ENCODE data around the gene SERPINE3.

The SERPINE3 gene

DNA sequence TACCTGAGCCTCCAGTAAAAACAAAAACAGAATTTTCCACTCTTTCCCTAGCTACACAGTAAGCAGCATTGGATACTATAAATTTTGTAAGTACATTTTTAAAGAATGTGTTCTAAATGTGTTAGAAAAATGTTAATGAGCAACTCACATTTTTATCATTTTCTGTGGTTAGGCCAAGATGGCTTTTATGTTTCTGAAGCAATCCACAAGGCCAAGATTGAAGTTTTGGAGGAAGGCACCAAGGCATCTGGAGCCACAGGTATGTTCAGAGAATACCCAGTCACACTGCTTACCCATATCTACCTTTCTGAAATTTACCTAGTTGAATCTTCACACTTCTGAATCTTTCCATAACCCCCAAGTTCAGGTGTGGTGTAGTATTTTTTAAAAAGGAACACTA lies 21.6 kb downstream of the SERPINE3 start:
- TF ChIP-seq POLR2A (IDR thresholded peaks at IDR 0.05; ENCODE audit: low read length) (no peak), GATA1 (IDR thresholded peaks at IDR 0.05; ENCODE audit: low read depth, low read length) (no peak)
- no peak for DNase-seq

DNA sequence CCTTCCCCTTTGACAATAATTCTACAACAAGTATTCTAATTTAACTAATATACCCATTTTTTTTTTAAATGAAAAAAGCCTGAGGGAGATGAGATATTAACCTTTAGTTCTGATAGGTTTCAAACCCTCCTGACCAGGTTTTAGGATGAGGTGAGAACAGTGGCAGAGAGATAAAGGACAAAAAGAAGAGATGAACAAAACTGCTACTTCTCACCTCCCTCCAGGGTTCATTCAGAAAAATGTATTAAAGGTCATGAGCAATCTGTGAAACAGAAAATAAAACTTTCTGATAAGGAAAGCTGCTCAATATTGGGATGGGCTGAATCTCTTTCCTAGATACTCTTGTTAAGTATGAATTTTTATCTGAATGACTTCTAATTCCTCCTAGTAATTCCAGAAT lies 24.1 kb downstream of the SERPINE3 start:
- no peak for DNase-seq
- no peak for TF ChIP-seq POLR2A (IDR thresholded peaks at IDR 0.05; ENCODE audit: low read length)
- no peak for TF ChIP-seq GATA1 (IDR thresholded peaks at IDR 0.05; ENCODE audit: low read depth, low read length)

DNA sequence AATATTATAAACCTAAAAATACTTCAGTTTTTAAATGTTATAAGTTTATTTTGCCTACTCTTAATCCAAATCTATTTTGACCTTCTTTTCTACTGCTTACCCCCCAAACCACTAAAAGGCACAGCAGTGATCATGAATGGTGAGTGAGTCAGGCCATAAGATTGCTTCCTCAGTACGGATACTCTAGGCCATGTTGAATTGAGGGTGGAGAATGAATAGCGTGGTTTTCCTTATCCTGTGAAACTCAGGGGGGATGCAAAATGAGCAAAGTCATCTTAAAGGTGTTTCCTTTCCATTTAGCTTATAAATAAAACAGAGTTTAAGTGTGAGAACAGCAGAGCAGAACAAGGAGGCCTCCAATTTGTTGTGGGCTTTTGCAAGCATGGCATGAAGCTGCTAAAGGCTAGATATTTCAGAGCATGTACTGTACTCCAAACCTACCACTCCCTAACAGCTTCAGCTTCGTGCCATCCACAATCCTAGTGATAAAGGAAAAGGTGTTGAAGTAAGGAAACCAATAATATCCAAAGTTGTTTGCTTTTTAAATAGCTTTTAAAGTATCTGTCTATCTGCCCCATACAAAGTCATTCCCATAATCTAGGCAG lies 25.0 kb downstream of the SERPINE3 start:
- no peak for TF ChIP-seq POLR2A (IDR thresholded peaks at IDR 0.05; ENCODE audit: low read length)
- TF ChIP-seq GATA1 (IDR thresholded peaks at IDR 0.05; ENCODE audit: low read depth, low read length) = no peak
- DNase-seq = no peak

DNA sequence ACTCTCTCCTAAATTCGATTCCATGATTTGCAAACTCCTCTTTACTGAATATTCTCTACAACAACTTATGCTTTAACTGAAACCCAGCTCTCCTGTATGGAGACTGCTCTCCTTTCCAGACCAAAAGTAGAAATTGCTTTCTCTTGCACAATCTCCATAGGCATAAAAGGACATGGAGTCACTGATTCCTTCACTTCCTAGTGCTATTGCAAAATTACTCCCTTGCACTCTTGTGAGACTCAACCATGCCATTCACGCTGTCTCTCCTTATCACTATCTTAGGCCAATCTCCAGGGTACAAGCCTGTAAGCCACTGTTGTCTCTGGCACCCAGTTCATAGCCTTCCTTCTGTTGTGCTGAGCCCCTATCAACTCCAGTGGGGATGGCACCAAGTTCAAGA lies 30.6 kb downstream of the SERPINE3 start:
- DNase-seq = no peak
- TF ChIP-seq POLR2A (IDR thresholded peaks at IDR 0.05; ENCODE audit: low read length) (no peak), GATA1 (IDR thresholded peaks at IDR 0.05; ENCODE audit: low read depth, low read length) (no peak)

DNA sequence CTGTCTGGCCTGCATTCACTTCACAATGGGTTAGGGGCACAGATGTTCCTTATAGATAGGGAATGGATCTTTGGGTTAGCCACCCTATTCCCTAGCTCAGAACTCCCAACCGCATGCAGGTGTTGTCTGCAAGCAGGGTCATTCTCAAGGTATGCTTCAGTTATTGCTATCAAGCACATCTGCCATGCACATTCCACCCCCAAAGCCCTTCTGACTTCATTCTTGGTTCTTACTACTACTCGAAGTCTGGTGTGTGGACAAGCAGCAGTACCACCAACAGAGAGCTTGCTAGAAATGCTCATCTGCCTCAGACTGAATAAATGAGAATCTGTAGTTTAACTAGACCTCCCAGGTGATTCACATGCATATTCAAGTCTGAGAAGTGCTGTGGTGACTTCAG lies 31.3 kb downstream of the SERPINE3 start:
- no peak for DNase-seq
- TF ChIP-seq GATA1 (IDR thresholded peaks at IDR 0.05; ENCODE audit: low read depth, low read length) = no peak
- TF ChIP-seq POLR2A (IDR thresholded peaks at IDR 0.05; ENCODE audit: low read length) = no peak

DNA sequence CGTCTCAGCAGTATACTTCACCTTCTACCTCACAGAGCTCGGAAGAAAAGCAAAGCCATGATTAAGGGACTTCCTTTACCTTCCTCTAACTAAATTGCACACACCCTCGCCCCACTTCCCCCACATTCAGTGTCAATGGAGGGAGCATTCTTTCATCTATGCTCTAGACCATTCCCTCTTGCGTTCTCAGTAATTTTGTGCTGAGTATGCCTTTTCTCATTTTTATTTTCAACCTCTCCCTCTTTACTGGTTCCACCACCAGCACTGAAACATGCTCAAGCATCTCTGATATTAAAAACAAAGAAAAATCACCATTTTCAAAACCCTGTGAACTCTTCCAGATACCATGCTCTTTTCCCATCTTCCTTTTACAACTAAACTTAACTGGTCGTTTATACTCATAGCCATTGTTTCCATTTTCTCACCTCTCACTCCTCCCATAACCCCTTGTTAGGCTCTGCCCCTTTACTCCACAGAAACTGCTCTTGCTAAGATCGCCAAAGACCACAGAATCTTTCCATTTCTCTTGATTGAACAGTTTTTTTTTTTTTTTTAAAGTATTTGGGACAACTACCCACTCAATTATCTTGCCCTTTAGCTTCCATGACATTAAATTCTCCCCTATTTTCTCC lies 32.4 kb downstream of the SERPINE3 start:
- TF ChIP-seq GATA1 (IDR thresholded peaks at IDR 0.05; ENCODE audit: low read depth, low read length) (no peak), POLR2A (IDR thresholded peaks at IDR 0.05; ENCODE audit: low read length) (no peak)
- DNase-seq = no peak

DNA sequence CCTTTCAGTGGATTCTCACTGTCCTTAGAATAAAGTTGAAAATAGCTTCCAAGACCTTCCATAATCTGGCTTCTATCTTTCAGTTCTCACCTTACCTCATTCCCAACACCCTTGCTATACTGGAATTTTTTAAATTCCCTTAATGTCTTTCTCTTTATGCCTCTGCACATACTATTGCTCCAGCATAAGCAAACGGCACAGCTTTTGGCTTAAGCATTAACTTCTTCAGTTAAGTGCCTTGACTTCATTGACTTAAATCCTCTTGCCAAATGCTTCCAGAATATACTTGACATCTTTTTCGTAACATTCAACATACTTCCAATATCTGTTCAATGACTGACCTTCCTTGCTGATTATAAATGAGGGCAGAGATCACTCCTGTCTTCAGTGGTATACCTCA lies 34.0 kb downstream of the SERPINE3 start:
- DNase-seq = no peak

DNA sequence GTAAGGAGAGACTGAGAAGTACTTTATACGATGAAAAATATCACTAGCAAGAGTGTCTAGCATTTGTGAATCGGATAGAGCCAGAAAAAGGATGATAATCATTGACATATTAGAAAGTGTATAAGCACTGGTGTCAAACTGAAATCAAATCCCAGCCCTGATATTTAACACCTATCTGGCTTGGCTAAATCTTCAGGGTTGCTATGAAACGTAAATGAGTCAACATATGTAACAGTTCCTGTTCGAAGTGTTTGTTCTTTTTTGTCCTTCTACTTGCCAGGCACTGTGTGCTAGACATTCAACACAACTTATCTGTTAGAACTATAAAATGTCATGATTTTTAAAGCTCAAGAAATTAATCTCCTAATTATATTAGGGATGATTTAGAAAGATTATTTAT lies 40.8 kb downstream of the SERPINE3 start:
- TF ChIP-seq GATA1 (IDR thresholded peaks at IDR 0.05; ENCODE audit: low read depth, low read length) = no peak
- TF ChIP-seq POLR2A (IDR thresholded peaks at IDR 0.05; ENCODE audit: low read length) = no peak
- DNase-seq = no peak

More for the DNA sequence above, 34.0 kb downstream of the SERPINE3 start:
- TF ChIP-seq POLR2A (IDR thresholded peaks at IDR 0.05; ENCODE audit: low read length) (no peak), GATA1 (IDR thresholded peaks at IDR 0.05; ENCODE audit: low read depth, low read length) (no peak)

DNA sequence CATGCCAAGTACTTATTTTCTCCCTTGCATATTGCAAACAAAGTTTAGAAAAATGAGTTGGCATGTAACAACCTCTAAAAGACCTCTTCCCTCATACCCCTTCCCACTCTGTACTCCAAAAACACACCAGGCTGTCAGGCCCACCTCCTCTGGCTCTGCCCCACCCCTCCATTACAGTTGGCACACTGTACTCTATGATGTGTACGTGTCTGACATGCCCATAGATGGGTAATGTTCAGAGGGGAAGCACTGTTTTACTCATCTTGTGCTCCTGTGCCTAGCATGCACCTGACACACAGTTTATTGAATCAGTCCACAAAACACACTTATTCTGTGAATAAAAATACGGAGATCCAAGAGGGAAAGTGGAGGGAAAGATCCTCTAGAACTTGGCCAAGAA lies 45.6 kb downstream of the SERPINE3 start:
- no peak for DNase-seq
- TF ChIP-seq POLR2A (IDR thresholded peaks at IDR 0.05; ENCODE audit: low read length) (no peak), GATA1 (IDR thresholded peaks at IDR 0.05; ENCODE audit: low read depth, low read length) (no peak)

DNA sequence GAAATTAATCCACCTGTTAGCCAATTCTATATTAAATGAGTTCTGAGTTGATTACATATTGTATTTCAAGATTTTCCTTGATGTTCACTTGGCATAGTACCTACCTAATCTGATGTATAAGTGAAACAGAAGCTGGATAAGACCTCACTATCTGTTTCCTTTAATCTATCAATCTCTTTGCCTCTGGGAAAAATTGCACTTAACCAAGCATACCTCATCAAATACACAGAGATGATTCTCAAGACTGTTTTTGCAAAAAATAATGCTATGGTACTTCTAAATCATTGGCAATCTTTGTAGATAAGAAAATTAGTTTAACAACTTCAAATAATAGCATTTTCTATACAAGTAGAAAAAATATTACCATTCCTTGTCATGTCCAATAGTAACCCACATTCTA lies 55.2 kb downstream of the SERPINE3 start:
- DNase-seq = no peak
- no peak for TF ChIP-seq POLR2A (IDR thresholded peaks at IDR 0.05; ENCODE audit: low read length)
- TF ChIP-seq GATA1 (IDR thresholded peaks at IDR 0.05; ENCODE audit: low read depth, low read length) = no peak

DNA sequence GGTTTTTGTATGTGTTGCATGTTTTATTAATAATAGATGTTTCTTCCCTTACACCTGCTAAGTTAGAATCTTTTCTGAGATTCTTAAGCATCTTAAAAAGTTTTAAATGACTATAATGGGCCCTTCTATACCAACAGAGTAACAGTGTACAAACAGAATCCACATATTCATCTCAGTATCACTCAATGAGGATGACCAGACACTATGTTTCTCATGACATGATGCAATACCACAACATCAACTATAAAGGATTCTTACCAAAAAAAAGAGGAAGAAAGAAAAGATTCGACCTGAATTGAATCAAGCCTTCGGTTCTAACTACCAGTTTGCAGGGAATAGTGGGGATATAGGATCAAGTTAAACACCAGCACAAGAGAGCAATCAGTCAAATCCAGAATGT lies 56.9 kb downstream of the SERPINE3 start:
- peak; percentile 27 to 67 for DNase-seq
- TF ChIP-seq GATA1 (IDR thresholded peaks at IDR 0.05; ENCODE audit: low read depth, low read length) = no peak
- TF ChIP-seq POLR2A (IDR thresholded peaks at IDR 0.05; ENCODE audit: low read length) = no peak

DNA sequence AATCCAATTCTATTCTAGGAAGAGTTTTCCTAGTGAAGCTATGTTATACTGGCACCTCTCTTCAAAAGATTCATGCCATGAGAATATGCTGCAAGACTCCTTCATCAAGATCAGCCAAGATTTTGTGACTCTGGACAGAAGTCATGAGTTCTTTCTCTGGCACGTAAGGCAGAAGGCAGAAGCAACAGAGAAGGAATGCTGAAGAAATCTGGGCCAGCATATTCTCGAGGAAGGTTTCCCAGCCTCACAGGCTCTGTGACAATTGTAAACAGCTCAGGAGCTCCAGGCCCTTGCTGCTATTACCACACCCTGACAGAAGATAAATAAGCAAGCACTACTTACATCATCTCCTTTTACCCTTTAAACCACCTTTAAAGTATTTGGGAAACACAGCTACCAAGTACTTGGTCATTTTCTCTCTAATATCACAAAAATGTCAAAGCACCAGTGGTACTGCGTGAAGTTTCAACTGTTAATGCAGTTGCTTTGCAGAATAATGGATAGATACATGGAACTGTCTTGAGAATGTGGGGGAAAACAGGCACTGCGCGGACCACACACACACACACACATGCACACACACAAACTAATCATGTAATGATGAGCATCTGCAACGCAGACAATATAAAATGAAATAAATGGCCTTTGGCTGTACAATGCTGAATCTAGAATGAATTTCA lies 57.9 kb downstream of the SERPINE3 start:
- DNase-seq = peak; percentile 21 to 55
- TF ChIP-seq GATA1 (IDR thresholded peaks at IDR 0.05; ENCODE audit: low read depth, low read length) (no peak), POLR2A (IDR thresholded peaks at IDR 0.05; ENCODE audit: low read length) (no peak)

DNA sequence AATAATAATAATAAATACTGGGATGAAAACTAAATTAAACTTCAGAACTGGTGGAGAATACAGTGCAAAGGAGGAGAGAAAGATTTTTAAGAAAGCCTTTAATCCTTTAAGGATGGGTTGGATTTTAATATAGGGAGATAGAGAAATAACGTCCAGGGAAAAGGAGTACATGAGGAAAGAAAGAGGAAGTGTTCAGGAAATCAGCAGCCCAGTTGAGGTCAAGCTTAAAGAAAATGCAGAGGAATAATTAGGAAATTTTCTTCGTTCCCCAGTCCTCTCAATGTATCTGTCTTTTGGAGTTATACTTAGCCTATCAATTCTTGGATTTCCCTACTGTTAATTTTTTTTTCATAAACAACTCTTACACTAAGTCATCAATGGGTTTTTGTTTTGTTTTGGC lies 65.7 kb downstream of the SERPINE3 start:
- TF ChIP-seq POLR2A (IDR thresholded peaks at IDR 0.05; ENCODE audit: low read length) (no peak), GATA1 (IDR thresholded peaks at IDR 0.05; ENCODE audit: low read depth, low read length) (no peak)
- DNase-seq = no peak

DNA sequence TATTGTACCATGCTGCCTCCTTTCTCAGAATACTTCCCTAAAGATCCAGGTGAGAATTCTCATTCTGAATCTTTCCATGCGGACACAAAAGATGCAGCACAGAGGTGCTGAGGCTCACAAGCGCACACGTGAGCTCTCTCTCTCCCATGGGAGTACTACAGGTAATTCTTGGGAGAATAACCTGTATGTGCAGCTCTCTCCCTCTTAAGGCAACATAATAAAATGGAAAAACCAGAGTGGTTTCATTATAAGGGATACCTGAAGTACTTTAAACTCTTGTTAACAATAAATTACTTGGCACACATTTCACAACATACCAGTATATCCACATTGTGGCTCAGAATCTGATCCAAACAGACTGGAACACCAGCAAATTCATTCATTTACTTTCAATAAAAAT lies 72.9 kb downstream of the SERPINE3 start:
- no peak for DNase-seq
- no peak for TF ChIP-seq POLR2A (IDR thresholded peaks at IDR 0.05; ENCODE audit: low read length)
- no peak for TF ChIP-seq GATA1 (IDR thresholded peaks at IDR 0.05; ENCODE audit: low read depth, low read length)
